SU-DHL-6 (cell line): ENCODE data around the gene FARP2.

ENCODE experiments used
- H2AFZ ChIP-seq: fragments of 200-600 bp; sonication (generic); 2 replicates; pipeline ENCODE4 v1.6.1; 2014; ENCODE audit warnings: low read depth, mild to moderate bottlenecking, moderate library complexity, mixed read lengths, antibody characterized with exemption, low read length; ENCODE audit not compliant: severe bottlenecking
- H3F3A ChIP-seq: fragments of 200-600 bp; shearing (Covaris generic); 2 replicates; pipeline ENCODE4 v1.6.0; 2016; ENCODE audit warnings: antibody characterized with exemption, mild to moderate bottlenecking; ENCODE audit not compliant: insufficient read depth
- H3K27ac ChIP-seq: fragments of 200-600 bp; sonication (generic); 2 replicates; pipeline ENCODE4 v1.5.1; 2016; ENCODE audit warnings: low read depth, mild to moderate bottlenecking, low read length, moderate library complexity, mixed read lengths
- H3K27me3 ChIP-seq: fragments of 200-600 bp; sonication (generic), shearing (Covaris generic); 2 replicates; pipeline ENCODE4 v1.6.0; 2014; ENCODE audit warnings: mild to moderate bottlenecking, low read length
- H3K36me3 ChIP-seq: fragments of 200-600 bp; sonication (generic); 2 replicates; pipeline ENCODE4 v1.6.1; 2014; ENCODE audit warnings: mild to moderate bottlenecking, low read length, mixed read lengths
- H3K4me2 ChIP-seq: fragments of 300-600, 200-600 bp; shearing (Covaris generic), sonication (generic); 2 replicates; pipeline ENCODE4 v1.6.0; 2014; ENCODE audit warnings: low read length, low read depth, mild to moderate bottlenecking; ENCODE audit not compliant: poor library complexity, severe bottlenecking
- H3K4me3 ChIP-seq: fragments of 200-600 bp; sonication (generic); 2 replicates; pipeline ENCODE4 v1.5.1; 2014; ENCODE audit warnings: antibody characterized with exemption, low read length, mild to moderate bottlenecking, mixed read lengths; ENCODE audit not compliant: insufficient read depth, poor library complexity, severe bottlenecking
- H3K79me2 ChIP-seq: fragments of 200-600 bp; sonication (generic); 2 replicates; pipeline ENCODE4 v1.6.1; 2014; ENCODE audit warnings: mild to moderate bottlenecking, low read length, moderate library complexity; ENCODE audit not compliant: insufficient read depth
- H3K9ac ChIP-seq: fragments of 200-600 bp; sonication (generic); 2 replicates; pipeline ENCODE4 v1.7.0; 2014; ENCODE audit warnings: mild to moderate bottlenecking, low read length
- H3K9me2 ChIP-seq: fragments of 200-600 bp; sonication (generic); replicated peaks from 2 replicates; pipeline ENCODE4 v1.6.1; 2014; ENCODE audit warnings: low read length; ENCODE audit not compliant: insufficient read depth
- H3K9me3 ChIP-seq: fragments of 200-600 bp; sonication (generic); 2 replicates; pipeline ENCODE4 v1.6.1; 2014; ENCODE audit warnings: low read length, mixed read lengths; ENCODE audit not compliant: insufficient read depth
- H4K20me1 ChIP-seq: fragments of 200-600 bp; sonication (generic); 2 replicates; pipeline ENCODE4 v1.6.1; 2014; ENCODE audit warnings: low read depth, mild to moderate bottlenecking, antibody characterized with exemption, low read length, moderate library complexity, mixed read lengths
- EZH2phosphoT487 ChIP-seq: fragments of 200-600 bp; sonication (generic), shearing (Covaris generic); conservative IDR thresholded peaks from 2 replicates; pipeline ENCODE4 v1.6.1; 2018; ENCODE audit warnings: mild to moderate bottlenecking, antibody characterized with exemption, low read length, moderate library complexity, mixed read lengths
- TF ChIP-seq, protein P1 (sequence below): fragments of 200-600 bp; sonication (generic); IDR thresholded peaks from one replicate; pipeline ENCODE4 v1.5.1; 2017; ENCODE audit warnings: antibody characterized with exemption, mild to moderate bottlenecking, low read length, moderate library complexity; ENCODE audit not compliant: insufficient read depth, poor library complexity, severe bottlenecking

The FARP2 gene

DNA sequence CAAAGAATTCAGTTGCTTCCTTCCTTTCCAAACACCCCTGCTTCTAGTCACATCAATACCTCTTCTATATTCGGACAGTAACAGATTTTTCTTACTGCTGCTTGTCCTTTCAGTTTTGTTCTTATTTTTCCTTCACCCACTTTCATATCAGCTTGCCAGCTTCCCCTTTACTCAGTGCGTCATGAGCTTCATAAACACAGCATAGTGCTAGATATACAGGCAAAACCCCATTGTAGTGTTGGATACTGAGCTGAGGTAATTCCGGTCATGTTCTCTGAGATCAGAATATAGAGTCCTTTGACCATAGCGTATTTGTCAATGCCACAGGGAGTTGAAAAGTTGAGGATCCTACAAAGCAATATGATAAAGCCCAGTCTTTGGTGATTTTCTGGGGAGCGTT is 2.4 kb downstream of the FARP2 start:
- H3K79me2 ChIP-seq: no peaks in the 10 kb centered on the region
- no peak overlapping the region for H3K9ac ChIP-seq
- H3K27me3 ChIP-seq: no peaks in the 10 kb centered on the region
- H3F3A ChIP-seq: peaks cover 14% of the 10 kb centered on the region
- no peak overlapping the region for H3K27ac ChIP-seq
- no peaks in the 10 kb centered on the region for H3K9me3 ChIP-seq
- H3K4me3 ChIP-seq: no peak overlapping the region
- TF ChIP-seq, protein P1, sequence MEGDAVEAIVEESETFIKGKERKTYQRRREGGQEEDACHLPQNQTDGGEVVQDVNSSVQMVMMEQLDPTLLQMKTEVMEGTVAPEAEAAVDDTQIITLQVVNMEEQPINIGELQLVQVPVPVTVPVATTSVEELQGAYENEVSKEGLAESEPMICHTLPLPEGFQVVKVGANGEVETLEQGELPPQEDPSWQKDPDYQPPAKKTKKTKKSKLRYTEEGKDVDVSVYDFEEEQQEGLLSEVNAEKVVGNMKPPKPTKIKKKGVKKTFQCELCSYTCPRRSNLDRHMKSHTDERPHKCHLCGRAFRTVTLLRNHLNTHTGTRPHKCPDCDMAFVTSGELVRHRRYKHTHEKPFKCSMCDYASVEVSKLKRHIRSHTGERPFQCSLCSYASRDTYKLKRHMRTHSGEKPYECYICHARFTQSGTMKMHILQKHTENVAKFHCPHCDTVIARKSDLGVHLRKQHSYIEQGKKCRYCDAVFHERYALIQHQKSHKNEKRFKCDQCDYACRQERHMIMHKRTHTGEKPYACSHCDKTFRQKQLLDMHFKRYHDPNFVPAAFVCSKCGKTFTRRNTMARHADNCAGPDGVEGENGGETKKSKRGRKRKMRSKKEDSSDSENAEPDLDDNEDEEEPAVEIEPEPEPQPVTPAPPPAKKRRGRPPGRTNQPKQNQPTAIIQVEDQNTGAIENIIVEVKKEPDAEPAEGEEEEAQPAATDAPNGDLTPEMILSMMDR: no peak
- no peak for TF ChIP-seq EZH2phosphoT487
- no peak overlapping the region for H2AFZ ChIP-seq
- no peaks in the 10 kb centered on the region for H3K9me2 ChIP-seq
- H3K36me3 ChIP-seq: peaks cover 7% of the 10 kb centered on the region
- H4K20me1 ChIP-seq: no peaks in the 10 kb centered on the region; the same call in 1 of the 2 replicates
- no peak overlapping the region for H3K4me2 ChIP-seq

DNA sequence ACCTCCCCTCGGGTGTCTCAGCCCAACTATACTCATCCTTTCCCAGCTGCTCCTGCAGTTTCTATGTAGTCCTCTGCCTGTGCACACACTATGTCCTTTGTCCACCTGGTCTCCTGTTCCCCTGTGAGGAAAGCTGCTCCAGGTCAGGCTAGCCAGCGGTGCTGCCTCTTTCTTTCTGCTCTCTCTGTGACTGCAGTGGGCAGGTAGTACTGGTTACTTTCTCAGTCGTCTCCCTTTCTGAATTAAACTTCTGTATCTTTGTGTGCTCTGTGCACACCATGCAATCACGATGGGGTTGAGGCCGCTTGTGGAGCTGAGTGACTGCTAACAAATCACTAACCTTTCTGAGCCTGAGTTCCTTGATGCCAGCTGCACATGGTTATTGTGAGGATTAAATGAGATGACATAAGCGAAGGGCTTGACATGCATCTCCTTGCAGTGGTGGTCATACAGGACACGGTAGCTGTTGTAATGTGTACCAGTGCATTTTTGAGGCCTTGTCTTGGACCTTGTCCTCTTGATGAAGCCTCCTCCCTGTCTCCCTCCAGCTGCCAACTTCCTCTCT is 3.5 kb downstream of the FARP2 start:
- peaks cover 6% of the 10 kb centered on the region; the same call in 1 of the 2 replicates for H3F3A ChIP-seq
- H3K4me2 ChIP-seq: no peak overlapping the region
- H3K9me2 ChIP-seq: no peaks in the 10 kb centered on the region
- no peaks in the 10 kb centered on the region; the same call in 1 of the 2 replicates for H4K20me1 ChIP-seq
- TF ChIP-seq, protein P1: no peak
- TF ChIP-seq EZH2phosphoT487: no peak
- H3K4me3 ChIP-seq: no peak overlapping the region
- H3K9me3 ChIP-seq: no peaks in the 10 kb centered on the region
- H3K79me2 ChIP-seq: no peaks in the 10 kb centered on the region
- no peaks in the 10 kb centered on the region for H3K36me3 ChIP-seq
- no peak overlapping the region for H3K9ac ChIP-seq
- H3K27ac ChIP-seq: no peak overlapping the region
- no peaks in the 10 kb centered on the region for H3K27me3 ChIP-seq
- no peak overlapping the region for H2AFZ ChIP-seq

DNA sequence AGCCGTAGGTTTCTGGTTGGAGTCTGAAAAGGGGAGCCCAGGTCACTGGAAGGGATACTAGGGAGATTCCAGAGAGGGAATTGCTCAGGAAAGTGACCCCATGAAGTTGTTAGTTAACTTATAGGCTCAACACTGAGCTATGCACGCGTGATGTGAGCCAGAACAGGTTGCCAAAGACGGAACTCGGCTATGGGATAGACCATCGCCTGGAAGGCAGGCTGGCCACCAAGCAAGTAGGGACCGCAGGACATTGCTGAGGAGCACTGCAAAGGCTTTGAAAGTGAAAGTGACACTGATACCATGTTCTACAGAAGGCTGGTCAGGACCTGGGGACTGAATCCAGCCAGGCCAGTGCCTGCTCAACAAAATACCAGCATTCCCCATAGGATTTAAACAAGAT is 7.3 kb downstream of the FARP2 start:
- Histone ChIP-seq H3K9me3 (no peaks in the 10 kb centered on the region), H3K9me2 (no peaks in the 10 kb centered on the region), H3K4me3 (no peak overlapping the region), H3K79me2 (no peaks in the 10 kb centered on the region), H3K4me2 (no peak overlapping the region), H3F3A (no peaks in the 10 kb centered on the region), H4K20me1 (no peaks in the 10 kb centered on the region; the same call in 1 of the 2 replicates), H3K27me3 (no peaks in the 10 kb centered on the region), H2AFZ (no peak overlapping the region), H3K9ac (no peak overlapping the region), H3K36me3 (no peaks in the 10 kb centered on the region), H3K27ac (no peak overlapping the region)
- TF ChIP-seq EZH2phosphoT487: no peak
- TF ChIP-seq, protein P1: no peak
